ENCODE results near the gene MLLT10. TPM values are rescaled to one million over a fixed set of nuclear protein-coding genes. Genes with fewer than 3 reads are reported as not detected.

MLLT10 gene
- total RNA-seq, 1 experiment from 2014 or later, result 45.2 TPM

DNA sequence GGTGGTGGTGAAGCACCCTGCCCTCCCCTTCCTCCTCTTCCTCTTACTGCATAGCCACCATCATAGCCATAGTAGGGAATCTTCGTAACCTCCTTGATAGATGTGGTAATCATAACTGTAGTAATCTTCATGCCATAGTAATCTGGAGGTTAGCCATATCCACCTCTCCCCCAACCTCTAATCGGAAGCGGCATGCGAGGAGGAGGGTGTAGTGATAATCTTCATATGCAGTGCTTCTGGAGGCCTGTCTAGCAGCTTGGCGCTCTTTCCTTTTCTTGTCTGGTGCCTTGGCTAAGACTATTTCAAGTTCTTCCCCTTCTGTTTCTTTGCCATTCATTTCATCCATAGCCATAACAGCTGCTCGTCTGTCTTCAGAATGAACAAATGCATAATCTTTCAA lies 90.9 kb downstream of the MLLT10 start:
- Histone ChIP-seq H3K9ac (ENCODE audit: low read length) (no peak overlapping the region), H3K4me1 (ENCODE audit: control insufficient read depth in 1 of 2, insufficient read depth in 2 of 2, low read length in 2 of 2) (peaks cover 0 to 14% of the 10 kb centered on the region in 2 experiments; a peak in 1 of 4 replicates), H3K9me3 (ENCODE audit: control insufficient read depth in 1 of 2, insufficient read depth in 1 of 2, low read depth in 1 of 2, low read length in 2 of 2) (no peaks in the 10 kb centered on the region), H3K27me3 (ENCODE audit: insufficient read depth, low read length) (no peaks in the 10 kb centered on the region), H3K36me3 (ENCODE audit: control insufficient read depth in 1 of 2, insufficient read depth in 2 of 2, low read length in 2 of 2) (peaks cover 0 to 15% of the 10 kb centered on the region in 2 experiments; a peak in 1 of 4 replicates), H3K4me2 (ENCODE audit: low read length) (no peak overlapping the region), H3K4me3 (replicated peaks in 1 of 2; ENCODE audit: low read depth in 1 of 2, low read length in 2 of 2) (no peak overlapping the region), H2AFZ (ENCODE audit: low read depth, low read length, poor library complexity, severe bottlenecking) (no peak overlapping the region), H3K27ac (ENCODE audit: low read depth, low read length) (no peak overlapping the region), H3K9me2 (ENCODE audit: insufficient read depth) (no peaks in the 10 kb centered on the region), H4K20me1 (ENCODE audit: insufficient read depth) (peaks cover 2% of the 10 kb centered on the region; the same call in 1 of the 2 replicates), H3K79me2 (ENCODE audit: insufficient read depth, low read length) (peaks cover 47% of the 10 kb centered on the region)
- no peak for ATAC-seq
- RAD21 ChIA-PET (ENCODE audit: low non-redundant PET in 1 of 2, low total read pairs in 2 of 2, uncharacterized antibody in 2 of 2, unreplicated experiment in 2 of 2), result no interaction called here
- no peak for DNase-seq (ENCODE audit: low read depth, low spot score)
- TF ChIP-seq ELF1 (IDR thresholded peaks at IDR 0.05; ENCODE audit: borderline replicate concordance, low read depth), result no peak
- TF ChIP-seq CBX3 (IDR thresholded peaks at IDR 0.05; ENCODE audit: low read depth), result no peak
- TF ChIP-seq EZH2 (IDR thresholded peaks at IDR 0.05), result no peak
- no peak for TF ChIP-seq RAD21 (IDR thresholded peaks at IDR 0.05; ENCODE audit: low read depth)
- TF ChIP-seq, protein P1, sequence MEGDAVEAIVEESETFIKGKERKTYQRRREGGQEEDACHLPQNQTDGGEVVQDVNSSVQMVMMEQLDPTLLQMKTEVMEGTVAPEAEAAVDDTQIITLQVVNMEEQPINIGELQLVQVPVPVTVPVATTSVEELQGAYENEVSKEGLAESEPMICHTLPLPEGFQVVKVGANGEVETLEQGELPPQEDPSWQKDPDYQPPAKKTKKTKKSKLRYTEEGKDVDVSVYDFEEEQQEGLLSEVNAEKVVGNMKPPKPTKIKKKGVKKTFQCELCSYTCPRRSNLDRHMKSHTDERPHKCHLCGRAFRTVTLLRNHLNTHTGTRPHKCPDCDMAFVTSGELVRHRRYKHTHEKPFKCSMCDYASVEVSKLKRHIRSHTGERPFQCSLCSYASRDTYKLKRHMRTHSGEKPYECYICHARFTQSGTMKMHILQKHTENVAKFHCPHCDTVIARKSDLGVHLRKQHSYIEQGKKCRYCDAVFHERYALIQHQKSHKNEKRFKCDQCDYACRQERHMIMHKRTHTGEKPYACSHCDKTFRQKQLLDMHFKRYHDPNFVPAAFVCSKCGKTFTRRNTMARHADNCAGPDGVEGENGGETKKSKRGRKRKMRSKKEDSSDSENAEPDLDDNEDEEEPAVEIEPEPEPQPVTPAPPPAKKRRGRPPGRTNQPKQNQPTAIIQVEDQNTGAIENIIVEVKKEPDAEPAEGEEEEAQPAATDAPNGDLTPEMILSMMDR (IDR thresholded peaks at IDR 0.05 in 2 of 3, conservative IDR thresholded peaks at IDR 0.05 in 1 of 3; ENCODE audit: borderline replicate concordance in 1 of 3, insufficient read depth in 1 of 3, low read depth in 2 of 3, low read length in 2 of 3), result no peak
- TF ChIP-seq POLR2A (IDR thresholded peaks at IDR 0.05; ENCODE audit: borderline replicate concordance, extremely low read depth, insufficient read depth, insufficient read length), result no peak
- no TSS peak for BruUV-seq (replicated peaks)
- intact Hi-C loops (cut with micrococcal nuclease), result no loop called here
- POLR2A ChIA-PET, result no interaction called here
- CTCF ChIA-PET, result no interaction called here

- Histone ChIP-seq H3K4me3 (replicated peaks in 1 of 2; ENCODE audit: low read depth in 1 of 2, low read length in 2 of 2) (no peak overlapping the region), H3K4me2 (ENCODE audit: low read length) (no peak overlapping the region), H3K36me3 (ENCODE audit: control insufficient read depth in 1 of 2, insufficient read depth in 2 of 2, low read length in 2 of 2) (peaks cover 0 to 15% of the 10 kb centered on the region in 2 experiments; a peak in 1 of 4 replicates), H3K4me1 (ENCODE audit: control insufficient read depth in 1 of 2, insufficient read depth in 2 of 2, low read length in 2 of 2) (peaks cover 0 to 14% of the 10 kb centered on the region in 2 experiments; a peak in 1 of 4 replicates), H3K9me2 (ENCODE audit: insufficient read depth) (no peaks in the 10 kb centered on the region), H3K27me3 (ENCODE audit: insufficient read depth, low read length) (no peaks in the 10 kb centered on the region), H4K20me1 (ENCODE audit: insufficient read depth) (peaks cover 2% of the 10 kb centered on the region; the same call in 1 of the 2 replicates), H3K9ac (ENCODE audit: low read length) (no peak overlapping the region), H3K27ac (ENCODE audit: low read depth, low read length) (no peak overlapping the region), H3K9me3 (ENCODE audit: control insufficient read depth in 1 of 2, insufficient read depth in 1 of 2, low read depth in 1 of 2, low read length in 2 of 2) (no peaks in the 10 kb centered on the region), H2AFZ (ENCODE audit: low read depth, low read length, poor library complexity, severe bottlenecking) (no peak overlapping the region), H3K79me2 (ENCODE audit: insufficient read depth, low read length) (peaks cover 48% of the 10 kb centered on the region)
- ATAC-seq, result no peak
- ChIA-PET POLR2A (no interaction called here), RAD21 (ENCODE audit: low non-redundant PET in 1 of 2, low total read pairs in 2 of 2, uncharacterized antibody in 2 of 2, unreplicated experiment in 2 of 2) (no interaction called here), CTCF (no interaction called here)
- intact Hi-C loops (cut with micrococcal nuclease), result no loop called here
- TF ChIP-seq, protein P1 (IDR thresholded peaks at IDR 0.05 in 2 of 3, conservative IDR thresholded peaks at IDR 0.05 in 1 of 3; ENCODE audit: borderline replicate concordance in 1 of 3, insufficient read depth in 1 of 3, low read depth in 2 of 3, low read length in 2 of 3), result no peak
- TF ChIP-seq CEBPB (IDR thresholded peaks at IDR 0.05; ENCODE audit: low read depth) (no peak), EGR1 (IDR thresholded peaks at IDR 0.05; ENCODE audit: low read depth) (no peak), ZFX (IDR thresholded peaks at IDR 0.05) (no peak), POLR2A (IDR thresholded peaks at IDR 0.05; ENCODE audit: borderline replicate concordance, extremely low read depth, insufficient read depth, insufficient read length) (no peak)
- no TSS peak for BruUV-seq (replicated peaks)
- DNase-seq (ENCODE audit: low read depth, low spot score), result no peak
These were observed 91.7 kb downstream of the MLLT10 start for GRCh38 chr10:21625623-21626229.
